GM19099 (cell line): ENCODE results near the gene GPR158.

Experiments used
- POLR2A ChIP-seq: IDR thresholded peaks from 3 replicates; pipeline ENCODE4 v1.6.1; 2011; ENCODE audit warnings: low read depth; ENCODE audit not compliant: insufficient read length; ENCODE audit errors: extremely low read depth

The GPR158 gene

GRCh38 chr10:25531457-25532061, 356.8 kb downstream of the GPR158 start:
- TF ChIP-seq POLR2A: no peak

GRCh38 chr10:25532213-25532612, 357.4 kb downstream of the GPR158 start:
- no peak for TF ChIP-seq POLR2A

GRCh38 chr10:25536027-25536426, 361.2 kb downstream of the GPR158 start:
- TF ChIP-seq POLR2A: no peak

- TF ChIP-seq POLR2A: no peak
Observed at GRCh38 chr10:25547382-25547781, 372.6 kb downstream of the GPR158 start.

- no peak for TF ChIP-seq POLR2A
Observed at GRCh38 chr10:25552283-25552919, 377.6 kb downstream of the GPR158 start.

- no peak for TF ChIP-seq POLR2A
Observed at GRCh38 chr10:25555865-25556264, 381.1 kb downstream of the GPR158 start.

GRCh38 chr10:25556457-25556856, 381.7 kb downstream of the GPR158 start:
- no peak for TF ChIP-seq POLR2A

- TF ChIP-seq POLR2A: no peak
Observed at GRCh38 chr10:25557136-25557535, 382.3 kb downstream of the GPR158 start.

GRCh38 chr10:25561758-25562157, 387.0 kb downstream of the GPR158 start:
- TF ChIP-seq POLR2A: no peak

GRCh38 chr10:25562547-25562946, 387.7 kb downstream of the GPR158 start:
- no peak for TF ChIP-seq POLR2A

GRCh38 chr10:25564351-25564750, 389.6 kb downstream of the GPR158 start:
- no peak for TF ChIP-seq POLR2A

GRCh38 chr10:25565570-25565969, 390.8 kb downstream of the GPR158 start:
- TF ChIP-seq POLR2A: no peak

GRCh38 chr10:25573316-25573715, 398.5 kb downstream of the GPR158 start:
- TF ChIP-seq POLR2A: no peak

- TF ChIP-seq POLR2A: no peak
Observed at GRCh38 chr10:25575343-25575742, 400.5 kb downstream of the GPR158 start.

- TF ChIP-seq POLR2A: no peak
Observed at GRCh38 chr10:25578061-25578460, 403.3 kb downstream of the GPR158 start.

- TF ChIP-seq POLR2A: no peak
Observed at GRCh38 chr10:25582961-25583360, 408.2 kb downstream of the GPR158 start.

GRCh38 chr10:25600651-25601050, 425.9 kb downstream of the GPR158 start:
- TF ChIP-seq POLR2A: no peak
